Activated B cell treated with CpG ODN at 0.5 μM for 24 hours (primary cell): ENCODE data around the gene ARL17B. TPM values are rescaled to one million over a fixed set of nuclear protein-coding genes. Genes with fewer than 3 reads are reported as not detected.
"Not testable (repeated sequence)": the region's sequence is repeated elsewhere in the genome, so short reads cannot be mapped to it uniquely, and the experiment has no call there.

Experiments
- ATAC-seq: fragments of 200-7000 bp; cut with Tn5 transposase; one replicate; pipeline ENCODE4 v1.10.0; 2021; ENCODE audit warnings: low read depth, mild to moderate bottlenecking, moderate library complexity
- CTCF ChIA-PET: fragments of 350-600 bp; sonication (Branson Sonifier 250); formaldehyde crosslinking; loops from one replicate; lab custom pipeline; 2021; ENCODE audit warnings: antibody characterized with exemption; lab: Charles Lee
- POLR2A ChIA-PET: fragments of 350-600 bp; sonication (Branson Sonifier 250); formaldehyde crosslinking; loops from one replicate; lab custom pipeline; 2021; ENCODE audit warnings: antibody characterized with exemption; lab: Charles Lee
- DNase-seq: peaks from one replicate; pipeline ENCODE4 v3.0.0; 2022
- H3K27ac Mint-ChIP-seq: one replicate; pipeline ENCODE4 v1.8.0; 2020; ENCODE audit warnings: mixed read lengths
- H3K27me3 Mint-ChIP-seq: one replicate; pipeline ENCODE4 v1.8.0; 2021; ENCODE audit warnings: mixed read lengths
- H3K36me3 Mint-ChIP-seq: one replicate; pipeline ENCODE4 v1.8.0; 2021; ENCODE audit warnings: low read depth, mixed read lengths
- H3K4me1 Mint-ChIP-seq: one replicate; pipeline ENCODE4 v1.8.0; 2021; ENCODE audit warnings: mixed read lengths
- H3K4me3 Mint-ChIP-seq: one replicate; pipeline ENCODE4 v1.8.0; 2020; ENCODE audit warnings: mild to moderate bottlenecking, mixed read lengths
- H3K9me3 Mint-ChIP-seq: one replicate; pipeline ENCODE4 v1.8.0; 2020; ENCODE audit warnings: mixed read lengths
- intact Hi-C: fragments of 100-400 bp; cut with micrococcal nuclease; formaldehyde crosslinking; loops from one replicate; pipeline ENCODE4 v1.15.1; 2024
- total RNA-seq: library from RNA; stranded (reverse); gene quantifications from 2 replicates; pipeline ENCODE4 v1.2.3, GENCODE V29; 2022
- TF ChIP-seq, protein P1 (sequence below): fragments of 200-600 bp; IDR thresholded peaks from one replicate; pipeline ENCODE4 v1.8.0; 2022; ENCODE audit warnings: antibody characterized with exemption, mild to moderate bottlenecking

Gene ARL17B
- total RNA-seq, 1 donor from 2014 or later = 43.3 TPM

DNA sequence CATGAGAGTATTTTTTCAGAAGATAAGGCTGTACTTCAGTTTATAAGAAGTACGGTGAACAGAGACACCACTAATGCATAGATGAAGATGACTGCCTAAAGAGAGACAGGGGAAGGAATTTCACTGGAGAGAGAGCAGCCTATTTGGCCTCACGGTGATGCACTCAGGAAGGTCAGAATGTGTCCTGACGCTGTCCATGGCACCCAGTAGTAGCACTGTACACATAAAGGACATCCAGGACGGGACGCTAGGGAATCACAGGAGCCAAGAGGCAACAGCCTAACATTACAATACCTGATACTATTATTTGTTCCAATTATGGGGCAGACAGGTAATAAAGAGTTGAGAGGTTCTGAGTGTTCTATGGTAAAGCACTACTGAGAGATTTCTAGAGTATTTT lies 91.5 kb downstream of the ARL17B start:
- TF ChIP-seq, protein P1, sequence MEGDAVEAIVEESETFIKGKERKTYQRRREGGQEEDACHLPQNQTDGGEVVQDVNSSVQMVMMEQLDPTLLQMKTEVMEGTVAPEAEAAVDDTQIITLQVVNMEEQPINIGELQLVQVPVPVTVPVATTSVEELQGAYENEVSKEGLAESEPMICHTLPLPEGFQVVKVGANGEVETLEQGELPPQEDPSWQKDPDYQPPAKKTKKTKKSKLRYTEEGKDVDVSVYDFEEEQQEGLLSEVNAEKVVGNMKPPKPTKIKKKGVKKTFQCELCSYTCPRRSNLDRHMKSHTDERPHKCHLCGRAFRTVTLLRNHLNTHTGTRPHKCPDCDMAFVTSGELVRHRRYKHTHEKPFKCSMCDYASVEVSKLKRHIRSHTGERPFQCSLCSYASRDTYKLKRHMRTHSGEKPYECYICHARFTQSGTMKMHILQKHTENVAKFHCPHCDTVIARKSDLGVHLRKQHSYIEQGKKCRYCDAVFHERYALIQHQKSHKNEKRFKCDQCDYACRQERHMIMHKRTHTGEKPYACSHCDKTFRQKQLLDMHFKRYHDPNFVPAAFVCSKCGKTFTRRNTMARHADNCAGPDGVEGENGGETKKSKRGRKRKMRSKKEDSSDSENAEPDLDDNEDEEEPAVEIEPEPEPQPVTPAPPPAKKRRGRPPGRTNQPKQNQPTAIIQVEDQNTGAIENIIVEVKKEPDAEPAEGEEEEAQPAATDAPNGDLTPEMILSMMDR = no peak
- DNase-seq (no peak), ATAC-seq (no peak)
- Mint-ChIP-seq H3K27me3 (peaks cover 7% of the 10 kb centered on the region), H3K27ac (no peak overlapping the region), H3K4me3 (no peak overlapping the region), H3K4me1 (peaks cover 18% of the 10 kb centered on the region), H3K36me3 (peaks cover 7% of the 10 kb centered on the region), H3K9me3 (no peaks in the 10 kb centered on the region)
- ChIA-PET CTCF (interaction anchor here (0.6 kb wide), 1 partner anchor 58 kb away, joined by 3 read pairs; no protein-coding TSS in a partner anchor), POLR2A (no interaction called here)
- intact Hi-C loops = no loop called here

DNA sequence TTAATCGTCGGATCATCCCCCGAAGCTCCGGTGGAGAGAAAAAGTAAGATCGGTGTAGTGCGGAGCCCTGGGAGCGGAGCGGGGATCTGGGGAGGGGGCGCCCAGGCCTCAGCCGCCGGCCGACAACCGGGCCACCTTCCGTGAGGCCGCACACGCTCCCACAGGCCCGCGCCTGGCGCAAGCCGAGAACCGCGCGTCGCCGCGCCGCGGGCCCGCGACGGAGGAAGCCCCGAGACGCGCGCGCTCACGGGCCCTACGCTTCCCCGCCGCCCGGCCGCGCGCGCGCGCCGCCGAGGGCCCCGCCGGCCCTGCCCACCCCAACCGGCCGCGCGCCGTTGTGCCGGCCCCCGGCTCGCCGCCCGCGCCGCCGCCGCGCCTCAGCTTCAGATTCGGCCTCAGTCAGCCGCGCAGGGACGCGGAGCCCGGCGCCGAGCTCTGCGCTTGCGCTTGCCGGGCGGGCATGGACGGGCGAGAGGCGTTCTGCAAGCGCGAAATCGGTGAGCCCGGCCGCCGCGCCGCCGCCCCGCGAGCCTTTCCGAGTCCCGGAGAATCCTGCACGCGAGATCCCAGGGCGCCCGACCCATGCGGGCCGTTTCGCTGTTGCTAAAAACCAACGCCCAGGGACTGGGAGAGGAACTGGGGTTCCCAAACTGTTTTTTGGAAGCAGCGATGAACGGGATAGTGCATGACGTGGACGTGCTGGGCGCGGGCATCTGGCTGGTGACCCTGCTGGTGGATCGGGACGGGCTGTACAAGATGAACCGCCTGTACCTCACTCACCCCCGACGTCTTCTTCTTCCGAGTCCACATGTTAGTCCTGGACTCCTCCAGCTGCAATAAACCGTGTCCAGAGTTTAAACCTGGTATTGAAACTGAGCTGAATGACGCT lies 94.7 kb downstream of the ARL17B start:
- H3K36me3 Mint-ChIP-seq = peaks cover 7% of the 10 kb centered on the region
- H3K27me3 Mint-ChIP-seq = peaks cover 7% of the 10 kb centered on the region
- ATAC-seq (peak; percentile 88), DNase-seq (peak; percentile 79)
- H3K9me3 Mint-ChIP-seq = no peaks in the 10 kb centered on the region
- intact Hi-C loops = loop anchor here (1.0 to 10.0 kb wide), 4 partner anchors 72 to 728 kb away; partner anchors contain the start of genes CRHR1 and MAPT
- H3K27ac Mint-ChIP-seq = peak overlapping the region; percentile 90
- H3K4me3 Mint-ChIP-seq = peak overlapping the region; percentile 94
- TF ChIP-seq, protein P1 = no peak
- CTCF ChIA-PET = interaction anchor here (1.4 to 2.4 kb wide), 2 partner anchors 11 to 20 kb away, joined by 4 to 9 read pairs; no protein-coding TSS in a partner anchor
- POLR2A ChIA-PET = interaction anchor here (0.7 to 2.4 kb wide), 3 partner anchors 9 to 238 kb away, joined by 3 to 7 read pairs (median 3); partner anchors contain the start of gene KANSL1
- H3K4me1 Mint-ChIP-seq = peaks cover 20% of the 10 kb centered on the region

DNA sequence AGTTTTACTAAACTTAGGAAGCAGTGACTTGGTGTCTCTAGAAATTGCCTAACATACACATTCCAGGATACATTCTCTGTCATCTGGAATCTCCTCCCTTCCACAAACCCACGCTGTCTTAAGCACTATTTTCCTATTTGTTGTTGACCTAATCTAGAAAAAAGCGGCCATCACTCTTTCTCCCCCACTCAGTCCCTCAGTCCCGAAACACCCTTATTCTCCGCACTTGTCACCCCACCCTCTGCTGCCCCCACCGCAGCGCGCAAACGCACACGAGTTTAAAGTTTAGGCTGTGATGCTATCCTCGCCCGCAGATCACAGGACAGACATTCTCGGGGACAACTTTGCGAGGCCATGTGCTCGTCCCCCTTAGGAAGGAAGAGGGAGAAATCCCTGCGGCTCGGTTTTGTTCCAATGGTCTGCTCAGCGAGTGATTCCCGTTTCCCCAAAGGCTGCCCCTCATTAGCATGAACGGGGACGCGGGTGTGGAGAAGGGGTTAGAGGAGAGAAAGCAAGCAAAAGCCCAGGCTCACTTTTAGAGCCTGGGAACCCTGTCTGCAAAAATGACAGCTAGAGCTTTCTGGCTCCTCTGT lies 95.4 kb downstream of the ARL17B start:
- H3K9me3 Mint-ChIP-seq, ATAC-seq, DNase-seq, H3K27me3 Mint-ChIP-seq, H3K36me3 Mint-ChIP-seq: not testable (repeated sequence)
- CTCF ChIA-PET = interaction anchor here (1.4 to 2.4 kb wide), 2 partner anchors 12 to 21 kb away, joined by 4 to 9 read pairs; no protein-coding TSS in a partner anchor
- Mint-ChIP-seq H3K4me1 (peaks cover 20% of the 10 kb centered on the region), H3K27ac (peak overlapping the region; percentile 90), H3K4me3 (peak overlapping the region; percentile 94)
- POLR2A ChIA-PET = interaction anchor here (0.7 to 2.4 kb wide), 2 partner anchors 73 to 237 kb away, joined by 3 to 7 read pairs; partner anchors contain the start of gene KANSL1
- intact Hi-C loops = loop anchor here (1.0 to 10.0 kb wide), 4 partner anchors 71 to 729 kb away; partner anchors contain the start of genes CRHR1 and MAPT

DNA sequence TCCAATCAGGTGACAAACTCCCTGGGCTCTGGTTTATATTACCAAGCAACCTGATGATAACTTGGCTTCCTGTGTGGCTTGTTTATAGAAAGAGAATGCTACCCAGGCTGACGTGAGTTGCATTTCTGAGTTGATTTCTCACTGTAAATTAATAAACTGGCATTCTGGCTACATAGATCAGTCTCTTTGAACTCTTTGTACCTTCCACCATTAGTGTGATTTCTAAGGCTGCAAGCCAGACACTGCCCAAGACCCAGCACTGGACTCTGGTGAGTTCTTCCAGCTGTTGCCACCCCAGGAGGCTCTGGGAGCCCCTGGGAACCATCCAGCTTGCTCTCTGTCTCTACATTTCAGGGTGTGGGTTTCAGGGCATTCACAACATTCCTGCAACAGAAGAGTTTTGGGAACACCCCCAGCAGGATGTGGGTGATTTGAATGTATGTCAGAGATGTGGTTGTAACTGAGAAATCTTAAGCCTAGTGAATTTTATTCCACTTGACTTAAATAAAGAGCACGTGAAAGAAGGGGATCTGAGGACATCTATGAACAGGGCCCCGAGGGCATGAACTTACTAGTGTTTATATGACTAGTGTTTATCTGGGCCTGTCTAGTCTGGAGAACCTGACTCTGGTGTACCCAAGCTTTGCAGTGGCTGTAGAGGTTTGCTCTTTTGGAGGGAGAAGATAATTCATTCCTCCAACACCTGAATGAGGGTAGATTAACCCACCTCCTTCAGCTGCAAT lies 96.9 kb downstream of the ARL17B start:
- ChIA-PET POLR2A (interaction anchor here (0.6 to 2.4 kb wide), 2 partner anchors 53 to 72 kb away, joined by 4 to 7 read pairs; partner anchors contain the start of gene KANSL1), CTCF (interaction anchor here (0.7 kb wide), 1 partner anchor 66 kb away, joined by 3 read pairs; no protein-coding TSS in a partner anchor)
- Mint-ChIP-seq H3K27ac (no peak overlapping the region), H3K27me3 (peaks cover 7% of the 10 kb centered on the region), H3K4me3 (peak overlapping the region; percentile 47), H3K9me3 (no peaks in the 10 kb centered on the region), H3K4me1 (peaks cover 27% of the 10 kb centered on the region), H3K36me3 (peaks cover 13% of the 10 kb centered on the region)
- TF ChIP-seq, protein P1 = no peak
- intact Hi-C loops = loop anchor here (10.0 kb wide), 2 partner anchors 480 to 730 kb away; partner anchors contain the start of gene CRHR1
- no peak for ATAC-seq
- DNase-seq = no peak

DNA sequence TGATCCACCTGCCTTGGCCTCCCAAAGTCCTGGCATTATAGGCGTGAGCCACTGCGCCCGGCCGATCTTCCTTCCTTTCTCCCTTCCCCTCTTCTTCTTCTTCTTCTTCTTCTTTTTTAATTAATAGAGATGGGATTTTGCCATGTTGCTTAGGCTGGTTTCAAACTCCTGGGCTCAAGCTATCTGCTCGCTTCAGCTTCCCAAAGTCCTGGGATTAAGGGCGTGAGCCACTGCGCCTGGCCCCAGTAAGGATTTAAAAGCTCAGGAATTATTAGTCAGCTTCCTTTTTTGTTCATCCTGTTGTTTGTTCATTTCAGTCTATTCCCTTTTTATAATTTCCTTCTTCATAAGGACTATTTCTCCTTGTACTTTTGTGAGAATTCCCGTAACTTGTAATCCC lies 99.3 kb downstream of the ARL17B start:
- Mint-ChIP-seq H3K27ac (no peak overlapping the region), H3K4me3 (no peak overlapping the region), H3K27me3 (peaks cover 4% of the 10 kb centered on the region), H3K4me1 (peaks cover 18% of the 10 kb centered on the region), H3K9me3 (no peaks in the 10 kb centered on the region), H3K36me3 (peaks cover 11% of the 10 kb centered on the region)
- no peak for ATAC-seq
- TF ChIP-seq, protein P1 = no peak
- DNase-seq = no peak
- POLR2A ChIA-PET = no interaction called here
- intact Hi-C loops = loop anchor here (10.0 kb wide), 2 partner anchors 477 to 733 kb away; partner anchors contain the start of gene CRHR1
- CTCF ChIA-PET = no interaction called here

DNA sequence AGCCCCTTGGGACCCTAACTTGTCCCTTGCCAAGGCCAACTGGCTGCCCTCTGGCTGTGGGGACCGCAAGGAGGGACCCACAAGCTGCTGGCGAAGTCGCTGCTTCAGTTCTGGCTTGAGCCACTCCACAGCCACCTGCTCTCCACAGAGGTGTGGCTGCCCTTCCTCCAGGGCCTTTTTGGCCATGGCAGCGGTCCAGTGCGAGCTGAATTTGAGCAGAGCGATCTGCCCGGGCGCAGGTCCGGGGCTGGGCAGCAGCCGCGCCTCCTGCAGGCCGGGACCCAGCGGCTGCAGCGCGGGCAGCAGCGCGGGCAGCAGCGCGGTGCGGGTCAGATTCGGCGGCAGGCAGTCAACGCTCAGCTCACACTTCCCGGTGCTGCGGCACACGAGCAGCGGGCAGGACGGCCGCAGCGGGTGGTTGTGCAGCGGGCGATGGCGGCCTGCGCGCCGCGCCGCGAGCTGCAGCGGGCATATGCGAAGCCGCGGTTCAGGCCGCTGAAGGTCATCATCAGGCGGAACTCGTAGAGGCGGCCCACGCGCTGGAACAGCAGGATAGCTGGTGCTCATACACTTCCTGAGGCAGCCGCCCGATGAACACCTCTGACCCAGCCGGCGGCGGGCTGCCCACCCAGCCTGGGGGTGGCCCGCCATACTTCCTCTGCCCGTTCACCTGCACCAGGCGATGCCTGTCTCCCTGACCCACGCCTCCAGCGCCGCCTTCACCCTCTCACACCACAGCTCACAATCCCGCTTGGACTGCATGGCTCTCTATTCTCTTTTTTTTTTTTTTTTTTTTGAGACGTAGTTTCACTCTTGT lies 101.5 kb downstream of the ARL17B start:
- H3K9me3 Mint-ChIP-seq, H3K36me3 Mint-ChIP-seq, CTCF ChIA-PET, H3K27me3 Mint-ChIP-seq, H3K4me1 Mint-ChIP-seq, H3K27ac Mint-ChIP-seq: not testable (repeated sequence)
- ATAC-seq = peak; percentile 76
- POLR2A ChIA-PET = interaction anchor here (1.7 kb wide), 1 partner anchor 674 kb away, joined by 4 read pairs; no protein-coding TSS in a partner anchor
- peak overlapping the region; percentile 84 for H3K4me3 Mint-ChIP-seq
- intact Hi-C loops = loop anchor here (10.0 kb wide), 2 partner anchors 475 to 735 kb away; partner anchors contain the start of gene CRHR1
- DNase-seq = peak; percentile 51
